WTC11 (cell line): ENCODE results near the gene FBF1. TPM values are rescaled to one million over a fixed set of nuclear protein-coding genes. Genes with fewer than 3 reads are reported as not detected.

Experiments used
- ATAC-seq: fragments of 200-7000 bp; cut with Tn5 transposase; 2 replicates; pipeline ENCODE4 v1.10.0; 2021; ENCODE audit warnings: mild to moderate bottlenecking, moderate library complexity
- CTCF ChIA-PET: fragments of 300-600 bp; sonication (Branson Sonifier 250); formaldehyde crosslinking; loops from one replicate; lab custom pipeline; 2021; ENCODE audit warnings: antibody characterized with exemption; lab: Charles Lee
- POLR2A ChIA-PET: fragments of 350-600 bp; sonication (Branson Sonifier 250); formaldehyde crosslinking; loops from one replicate; lab custom pipeline; 2021; ENCODE audit warnings: antibody characterized with exemption; lab: Charles Lee
- DNase-seq: peaks from one replicate; pipeline ENCODE4 v3.0.0; 2021; ENCODE audit warnings: low spot score
- H3K27ac Mint-ChIP-seq: 2 replicates; pipeline ENCODE4 v1.8.0; 2021; ENCODE audit warnings: mixed read lengths
- H3K27me3 Mint-ChIP-seq: 2 replicates; pipeline ENCODE4 v1.8.0; 2021; ENCODE audit warnings: low read depth, mild to moderate bottlenecking, moderate library complexity, mixed read lengths
- H3K36me3 Mint-ChIP-seq: 2 replicates; pipeline ENCODE4 v1.8.0; 2021; ENCODE audit warnings: mixed read lengths
- H3K4me1 Mint-ChIP-seq: 2 replicates; pipeline ENCODE4 v1.8.0; 2022; ENCODE audit warnings: mixed read lengths
- H3K4me3 Mint-ChIP-seq: 2 replicates; pipeline ENCODE4 v1.8.0; 2021; ENCODE audit warnings: mild to moderate bottlenecking, moderate library complexity, mixed read lengths
- H3K9me3 Mint-ChIP-seq: 2 replicates; pipeline ENCODE4 v1.8.0; 2021; ENCODE audit warnings: mixed read lengths
- ARID4B ChIP-seq: sonication (generic); formaldehyde crosslinking; IDR thresholded peaks from 2 replicates; pipeline ENCODE4 v1.8.0; 2023; ENCODE audit warnings: missing genetic modification reagents, mild to moderate bottlenecking, borderline replicate concordance
- ATF1 ChIP-seq: sonication (generic); formaldehyde crosslinking; IDR thresholded peaks from 2 replicates; pipeline ENCODE4 v1.8.1; 2023; ENCODE audit warnings: mild to moderate bottlenecking, moderate library complexity, missing genetic modification reagents
- CBFB ChIP-seq: sonication (generic); formaldehyde crosslinking; IDR thresholded peaks from 2 replicates; pipeline ENCODE4 v1.8.1; 2022; ENCODE audit warnings: mild to moderate bottlenecking, low read depth, missing genetic modification reagents
- CREM ChIP-seq: sonication (generic); formaldehyde crosslinking; IDR thresholded peaks from 2 replicates; pipeline ENCODE4 v1.8.1; 2022; ENCODE audit warnings: mild to moderate bottlenecking, missing genetic modification reagents, moderate library complexity
- E2F1 ChIP-seq: sonication (generic); formaldehyde crosslinking; IDR thresholded peaks from 2 replicates; pipeline ENCODE4 v1.8.0; 2022; ENCODE audit warnings: mild to moderate bottlenecking, missing genetic modification reagents
- FOXP4 ChIP-seq: sonication (generic); formaldehyde crosslinking; IDR thresholded peaks from 2 replicates; pipeline ENCODE4 v1.8.0; 2022; ENCODE audit warnings: mild to moderate bottlenecking, missing genetic modification reagents
- GRHL2 ChIP-seq: fragments of 250-450 bp; sonication (Bioruptor Pico); IDR thresholded peaks from 2 replicates; pipeline ENCODE4 v1.8.0; 2022; ENCODE audit warnings: mild to moderate bottlenecking, moderate library complexity; ENCODE audit not compliant: insufficient replicate concordance, severe bottlenecking
- GTF2I ChIP-seq: fragments of 250-450 bp; sonication (Bioruptor Pico); conservative IDR thresholded peaks from 2 replicates; pipeline ENCODE4 v1.4.0; 2021; ENCODE audit warnings: mild to moderate bottlenecking
- IRF2 ChIP-seq: sonication (generic); formaldehyde crosslinking; IDR thresholded peaks from 2 replicates; pipeline ENCODE4 v1.8.0; 2022; ENCODE audit warnings: low read depth, missing genetic modification reagents, borderline replicate concordance
- JUN ChIP-seq: sonication (generic); formaldehyde crosslinking; IDR thresholded peaks from 2 replicates; pipeline ENCODE4 v1.8.0; 2023; ENCODE audit warnings: mild to moderate bottlenecking, missing genetic modification reagents
- MXD4 ChIP-seq: fragments of 250-450 bp; sonication (Bioruptor Pico); IDR thresholded peaks from 2 replicates; pipeline ENCODE4 v1.8.0; 2021; ENCODE audit warnings: mild to moderate bottlenecking, moderate library complexity, borderline replicate concordance
- TP53 ChIP-seq: sonication (generic); formaldehyde crosslinking; IDR thresholded peaks from 2 replicates; pipeline ENCODE4 v1.8.1; 2023; ENCODE audit warnings: mild to moderate bottlenecking, missing genetic modification reagents
- ZNF396 ChIP-seq: fragments of 250-450 bp; sonication (Bioruptor Pico); IDR thresholded peaks from 2 replicates; pipeline ENCODE4 v1.8.0; 2021; ENCODE audit warnings: mild to moderate bottlenecking, moderate library complexity, borderline replicate concordance
- total RNA-seq: library from RNA; stranded (reverse); gene quantifications from 3 replicates; pipeline ENCODE4 v1.2.3, GENCODE V29; 2021
- TF ChIP-seq, protein P1 (sequence below): fragments of 250-450 bp; sonication (Bioruptor Pico); IDR thresholded peaks from 2 replicates; pipeline ENCODE4 v1.9.0; 2021; ENCODE audit warnings: mild to moderate bottlenecking
- TF ChIP-seq, protein P2 (sequence below): sonication (generic); formaldehyde crosslinking; IDR thresholded peaks from 2 replicates; pipeline ENCODE4 v1.8.1; 2022; ENCODE audit warnings: mild to moderate bottlenecking, moderate library complexity, missing genetic modification reagents
- TF ChIP-seq, protein P3 (sequence below): sonication (generic); formaldehyde crosslinking; IDR thresholded peaks from 2 replicates; pipeline ENCODE4 v1.8.1; 2023; ENCODE audit warnings: mild to moderate bottlenecking, missing genetic modification reagents, moderate library complexity
- TF ChIP-seq, protein P4 (sequence below): sonication (generic); formaldehyde crosslinking; IDR thresholded peaks from 2 replicates; pipeline ENCODE4 v1.8.1; 2022; ENCODE audit warnings: mild to moderate bottlenecking, missing genetic modification reagents, moderate library complexity, borderline replicate concordance
- TF ChIP-seq, protein P5 (sequence below): sonication (generic); formaldehyde crosslinking; IDR thresholded peaks from 2 replicates; pipeline ENCODE4 v1.8.1; 2023; ENCODE audit warnings: mild to moderate bottlenecking, missing genetic modification reagents, borderline replicate concordance

Gene FBF1
- total RNA-seq, 1 experiment from 2014 or later, result 19.8 TPM

- TF ChIP-seq, protein P1, sequence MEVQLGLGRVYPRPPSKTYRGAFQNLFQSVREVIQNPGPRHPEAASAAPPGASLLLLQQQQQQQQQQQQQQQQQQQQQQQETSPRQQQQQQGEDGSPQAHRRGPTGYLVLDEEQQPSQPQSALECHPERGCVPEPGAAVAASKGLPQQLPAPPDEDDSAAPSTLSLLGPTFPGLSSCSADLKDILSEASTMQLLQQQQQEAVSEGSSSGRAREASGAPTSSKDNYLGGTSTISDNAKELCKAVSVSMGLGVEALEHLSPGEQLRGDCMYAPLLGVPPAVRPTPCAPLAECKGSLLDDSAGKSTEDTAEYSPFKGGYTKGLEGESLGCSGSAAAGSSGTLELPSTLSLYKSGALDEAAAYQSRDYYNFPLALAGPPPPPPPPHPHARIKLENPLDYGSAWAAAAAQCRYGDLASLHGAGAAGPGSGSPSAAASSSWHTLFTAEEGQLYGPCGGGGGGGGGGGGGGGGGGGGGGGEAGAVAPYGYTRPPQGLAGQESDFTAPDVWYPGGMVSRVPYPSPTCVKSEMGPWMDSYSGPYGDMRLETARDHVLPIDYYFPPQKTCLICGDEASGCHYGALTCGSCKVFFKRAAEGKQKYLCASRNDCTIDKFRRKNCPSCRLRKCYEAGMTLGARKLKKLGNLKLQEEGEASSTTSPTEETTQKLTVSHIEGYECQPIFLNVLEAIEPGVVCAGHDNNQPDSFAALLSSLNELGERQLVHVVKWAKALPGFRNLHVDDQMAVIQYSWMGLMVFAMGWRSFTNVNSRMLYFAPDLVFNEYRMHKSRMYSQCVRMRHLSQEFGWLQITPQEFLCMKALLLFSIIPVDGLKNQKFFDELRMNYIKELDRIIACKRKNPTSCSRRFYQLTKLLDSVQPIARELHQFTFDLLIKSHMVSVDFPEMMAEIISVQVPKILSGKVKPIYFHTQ, result no peak
- TF ChIP-seq FOXP4 (CRISPR knock-in tag), result no peak
- TF ChIP-seq ARID4B (CRISPR knock-in tag), result no peak
- no peak for TF ChIP-seq JUN
- no peak for TF ChIP-seq ATF1 (CRISPR knock-in tag)
- TF ChIP-seq E2F1 (CRISPR knock-in tag), result no peak
- no peak for TF ChIP-seq GRHL2 (CRISPR knock-in tag)
- no peak for TF ChIP-seq CBFB (CRISPR knock-in tag)
Measured at GRCh38 chr17:75950855-75951554, 10.2 kb upstream of the FBF1 start (continued).

- Mint-ChIP-seq H3K4me3 (no peak overlapping the region), H3K36me3 (peaks cover 65% of the 10 kb centered on the region), H3K9me3 (no peaks in the 10 kb centered on the region), H3K4me1 (peaks cover 13% of the 10 kb centered on the region), H3K27ac (no peak overlapping the region), H3K27me3 (no peaks in the 10 kb centered on the region)
- ATAC-seq (no peak), DNase-seq (no peak)
- CTCF ChIA-PET, result interaction anchor here (1.7 kb wide), 1 partner anchor 45 kb away, joined by 4 read pairs; the partner anchor contains the start of gene MRPL38
- POLR2A ChIA-PET, result no interaction called here
- no peak for TF ChIP-seq TP53 (CRISPR knock-in tag)
- no peak for TF ChIP-seq IRF2 (CRISPR knock-in tag)
- TF ChIP-seq, protein P2, sequence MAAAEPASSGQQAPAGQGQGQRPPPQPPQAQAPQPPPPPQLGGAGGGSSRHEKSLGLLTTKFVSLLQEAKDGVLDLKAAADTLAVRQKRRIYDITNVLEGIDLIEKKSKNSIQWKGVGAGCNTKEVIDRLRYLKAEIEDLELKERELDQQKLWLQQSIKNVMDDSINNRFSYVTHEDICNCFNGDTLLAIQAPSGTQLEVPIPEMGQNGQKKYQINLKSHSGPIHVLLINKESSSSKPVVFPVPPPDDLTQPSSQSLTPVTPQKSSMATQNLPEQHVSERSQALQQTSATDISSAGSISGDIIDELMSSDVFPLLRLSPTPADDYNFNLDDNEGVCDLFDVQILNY, result no peak
- no peak for TF ChIP-seq GTF2I (CRISPR knock-in tag)
- TF ChIP-seq, protein P3, sequence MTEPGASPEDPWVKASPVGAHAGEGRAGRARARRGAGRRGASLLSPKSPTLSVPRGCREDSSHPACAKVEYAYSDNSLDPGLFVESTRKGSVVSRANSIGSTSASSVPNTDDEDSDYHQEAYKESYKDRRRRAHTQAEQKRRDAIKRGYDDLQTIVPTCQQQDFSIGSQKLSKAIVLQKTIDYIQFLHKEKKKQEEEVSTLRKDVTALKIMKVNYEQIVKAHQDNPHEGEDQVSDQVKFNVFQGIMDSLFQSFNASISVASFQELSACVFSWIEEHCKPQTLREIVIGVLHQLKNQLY (CRISPR knock-in tag), result no peak
- no peak for TF ChIP-seq ATF1 (CRISPR knock-in tag)
- TF ChIP-seq, protein P4, sequence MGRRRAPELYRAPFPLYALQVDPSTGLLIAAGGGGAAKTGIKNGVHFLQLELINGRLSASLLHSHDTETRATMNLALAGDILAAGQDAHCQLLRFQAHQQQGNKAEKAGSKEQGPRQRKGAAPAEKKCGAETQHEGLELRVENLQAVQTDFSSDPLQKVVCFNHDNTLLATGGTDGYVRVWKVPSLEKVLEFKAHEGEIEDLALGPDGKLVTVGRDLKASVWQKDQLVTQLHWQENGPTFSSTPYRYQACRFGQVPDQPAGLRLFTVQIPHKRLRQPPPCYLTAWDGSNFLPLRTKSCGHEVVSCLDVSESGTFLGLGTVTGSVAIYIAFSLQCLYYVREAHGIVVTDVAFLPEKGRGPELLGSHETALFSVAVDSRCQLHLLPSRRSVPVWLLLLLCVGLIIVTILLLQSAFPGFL (CRISPR knock-in tag), result no peak
- TF ChIP-seq, protein P5, sequence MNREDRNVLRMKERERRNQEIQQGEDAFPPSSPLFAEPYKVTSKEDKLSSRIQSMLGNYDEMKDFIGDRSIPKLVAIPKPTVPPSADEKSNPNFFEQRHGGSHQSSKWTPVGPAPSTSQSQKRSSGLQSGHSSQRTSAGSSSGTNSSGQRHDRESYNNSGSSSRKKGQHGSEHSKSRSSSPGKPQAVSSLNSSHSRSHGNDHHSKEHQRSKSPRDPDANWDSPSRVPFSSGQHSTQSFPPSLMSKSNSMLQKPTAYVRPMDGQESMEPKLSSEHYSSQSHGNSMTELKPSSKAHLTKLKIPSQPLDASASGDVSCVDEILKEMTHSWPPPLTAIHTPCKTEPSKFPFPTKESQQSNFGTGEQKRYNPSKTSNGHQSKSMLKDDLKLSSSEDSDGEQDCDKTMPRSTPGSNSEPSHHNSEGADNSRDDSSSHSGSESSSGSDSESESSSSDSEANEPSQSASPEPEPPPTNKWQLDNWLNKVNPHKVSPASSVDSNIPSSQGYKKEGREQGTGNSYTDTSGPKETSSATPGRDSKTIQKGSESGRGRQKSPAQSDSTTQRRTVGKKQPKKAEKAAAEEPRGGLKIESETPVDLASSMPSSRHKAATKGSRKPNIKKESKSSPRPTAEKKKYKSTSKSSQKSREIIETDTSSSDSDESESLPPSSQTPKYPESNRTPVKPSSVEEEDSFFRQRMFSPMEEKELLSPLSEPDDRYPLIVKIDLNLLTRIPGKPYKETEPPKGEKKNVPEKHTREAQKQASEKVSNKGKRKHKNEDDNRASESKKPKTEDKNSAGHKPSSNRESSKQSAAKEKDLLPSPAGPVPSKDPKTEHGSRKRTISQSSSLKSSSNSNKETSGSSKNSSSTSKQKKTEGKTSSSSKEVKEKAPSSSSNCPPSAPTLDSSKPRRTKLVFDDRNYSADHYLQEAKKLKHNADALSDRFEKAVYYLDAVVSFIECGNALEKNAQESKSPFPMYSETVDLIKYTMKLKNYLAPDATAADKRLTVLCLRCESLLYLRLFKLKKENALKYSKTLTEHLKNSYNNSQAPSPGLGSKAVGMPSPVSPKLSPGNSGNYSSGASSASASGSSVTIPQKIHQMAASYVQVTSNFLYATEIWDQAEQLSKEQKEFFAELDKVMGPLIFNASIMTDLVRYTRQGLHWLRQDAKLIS (CRISPR knock-in tag), result no peak
- TF ChIP-seq MXD4, result no peak
- TF ChIP-seq CREM (CRISPR knock-in tag), result no peak
- TF ChIP-seq ZNF396, result no peak
Measured at GRCh38 chr17:75950421-75950820, 9.6 kb upstream of the FBF1 start.
